PC-3 (cell line): ENCODE measurements around the gene PCDHGA3.

ENCODE experiments used
- CTCF ChIP-seq: fragments of 300-600 bp; sonication (generic); conservative IDR thresholded peaks from 2 replicates; pipeline ENCODE4 v1.5.1; 2017; ENCODE audit warnings: antibody characterized with exemption, low read depth, mild to moderate bottlenecking, low read length
- EZH2 ChIP-seq: fragments of 300-600 bp; sonication (generic); IDR thresholded peaks from one replicate; pipeline ENCODE4 v1.6.1; 2017; ENCODE audit warnings: antibody characterized with exemption, mild to moderate bottlenecking, low read length; ENCODE audit not compliant: unreplicated experiment
- EZH2phosphoT487 ChIP-seq: fragments of 300-600 bp; sonication (generic); IDR thresholded peaks from 2 replicates; pipeline ENCODE4 v1.6.1; 2018; ENCODE audit warnings: mild to moderate bottlenecking, antibody characterized with exemption, low read length, borderline replicate concordance

- TF ChIP-seq CTCF (no peak), EZH2phosphoT487 (no peak), EZH2 (no peak)
Measured at GRCh38 chr5:141342773-141343172, 856 bp upstream of the PCDHGA3 start.
